ENCODE results near the gene ABHD5. TPM values are rescaled to one million over a fixed set of nuclear protein-coding genes. Genes with fewer than 3 reads are reported as not detected.

ABHD5 gene
- total RNA-seq, 2 donors from 2014 or later: 11.3 to 16.5 TPM

- no peaks in the 10 kb centered on the region for H3K9me3 ChIP-seq (ENCODE audit: control insufficient read depth, low read length, poor library complexity, severe bottlenecking)
- Mint-ChIP-seq H3K4me1 (peaks cover 37% of the 10 kb centered on the region), H3K27me3 (no peaks in the 10 kb centered on the region), H3K4me3 (no peak overlapping the region), H3K27ac (peak overlapping the region; percentile 91), H3K36me3 (ENCODE audit: low read depth) (no peaks in the 10 kb centered on the region)
- no peak for DNase-seq
- no peak for ATAC-seq
These were observed 80.9 kb downstream of the ABHD5 start for GRCh38 chr3:43771610-43772009.

- peak overlapping the region; percentile 58 for H3K4me3 Mint-ChIP-seq
- no peaks in the 10 kb centered on the region for H3K36me3 Mint-ChIP-seq (ENCODE audit: low read depth)
- DNase-seq (no peak), ATAC-seq (peak; percentile 44)
- no peaks in the 10 kb centered on the region for H3K27me3 Mint-ChIP-seq
- peak overlapping the region; percentile 91 for H3K27ac Mint-ChIP-seq
- H3K9me3 ChIP-seq (ENCODE audit: control insufficient read depth, low read length, poor library complexity, severe bottlenecking): no peaks in the 10 kb centered on the region
- peaks cover 34% of the 10 kb centered on the region for H3K4me1 Mint-ChIP-seq
These were observed 82.7 kb downstream of the ABHD5 start for GRCh38 chr3:43773273-43774094.

DNA sequence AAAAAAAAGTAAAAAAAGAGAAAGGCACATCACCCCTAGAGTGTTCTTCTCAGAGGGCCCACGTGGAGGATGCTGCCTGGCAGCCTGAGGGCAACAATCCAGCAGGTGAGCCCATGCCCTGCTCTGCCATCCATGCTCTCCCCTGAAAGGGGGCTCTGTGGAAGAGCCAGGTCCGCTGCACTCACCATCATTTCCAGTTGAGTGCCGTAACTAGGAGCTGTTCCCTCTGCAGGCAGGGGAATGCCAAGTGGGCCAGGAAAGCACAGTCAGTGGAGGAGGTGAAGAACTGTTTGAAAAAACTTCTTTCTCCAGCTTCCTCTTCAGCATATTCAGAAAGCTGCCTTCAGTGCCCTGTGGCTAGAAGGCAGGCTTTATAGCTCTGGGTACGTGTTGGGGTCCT lies 84.1 kb downstream of the ABHD5 start:
- no peak for DNase-seq
- H3K4me1 Mint-ChIP-seq: peaks cover 28% of the 10 kb centered on the region
- no peak overlapping the region for H3K27ac Mint-ChIP-seq
- no peak for ATAC-seq
- H3K36me3 Mint-ChIP-seq (ENCODE audit: low read depth): no peaks in the 10 kb centered on the region
- H3K4me3 Mint-ChIP-seq: no peak overlapping the region
- H3K9me3 ChIP-seq (ENCODE audit: control insufficient read depth, low read length, poor library complexity, severe bottlenecking): no peaks in the 10 kb centered on the region
- no peaks in the 10 kb centered on the region for H3K27me3 Mint-ChIP-seq

- Mint-ChIP-seq H3K27ac (peak overlapping the region; percentile 57), H3K27me3 (no peaks in the 10 kb centered on the region), H3K4me1 (peaks cover 18% of the 10 kb centered on the region), H3K4me3 (no peak overlapping the region), H3K36me3 (ENCODE audit: low read depth) (no peaks in the 10 kb centered on the region)
- ATAC-seq (no peak), DNase-seq (no peak)
- H3K9me3 ChIP-seq (ENCODE audit: control insufficient read depth, low read length, poor library complexity, severe bottlenecking): no peaks in the 10 kb centered on the region
These were observed 85.4 kb downstream of the ABHD5 start for GRCh38 chr3:43776101-43776500.

DNA sequence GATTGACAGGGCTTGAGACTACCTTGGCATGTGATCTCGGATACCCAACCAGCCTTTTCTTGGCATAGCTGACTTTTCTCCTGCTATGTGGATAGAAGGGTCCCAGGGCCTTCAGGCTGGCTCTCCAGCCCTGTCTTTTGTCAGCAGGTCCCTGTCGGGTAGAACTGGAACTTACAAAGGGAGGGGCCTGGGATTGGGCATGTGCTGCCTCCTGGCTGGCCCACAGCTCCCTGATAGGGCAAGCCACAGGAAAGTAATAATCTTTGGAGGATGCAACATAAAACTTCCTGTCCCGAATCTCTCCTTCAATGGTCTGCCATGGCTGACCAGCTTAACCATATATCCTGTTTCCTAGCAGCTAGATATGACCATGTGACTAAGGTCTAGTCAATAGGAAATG lies 89.1 kb downstream of the ABHD5 start:
- Mint-ChIP-seq H3K27me3 (no peaks in the 10 kb centered on the region), H3K4me1 (no peaks in the 10 kb centered on the region), H3K27ac (no peak overlapping the region), H3K36me3 (ENCODE audit: low read depth) (no peaks in the 10 kb centered on the region), H3K4me3 (no peak overlapping the region)
- no peak for DNase-seq
- ATAC-seq: no peak
- H3K9me3 ChIP-seq (ENCODE audit: control insufficient read depth, low read length, poor library complexity, severe bottlenecking): no peaks in the 10 kb centered on the region

DNA sequence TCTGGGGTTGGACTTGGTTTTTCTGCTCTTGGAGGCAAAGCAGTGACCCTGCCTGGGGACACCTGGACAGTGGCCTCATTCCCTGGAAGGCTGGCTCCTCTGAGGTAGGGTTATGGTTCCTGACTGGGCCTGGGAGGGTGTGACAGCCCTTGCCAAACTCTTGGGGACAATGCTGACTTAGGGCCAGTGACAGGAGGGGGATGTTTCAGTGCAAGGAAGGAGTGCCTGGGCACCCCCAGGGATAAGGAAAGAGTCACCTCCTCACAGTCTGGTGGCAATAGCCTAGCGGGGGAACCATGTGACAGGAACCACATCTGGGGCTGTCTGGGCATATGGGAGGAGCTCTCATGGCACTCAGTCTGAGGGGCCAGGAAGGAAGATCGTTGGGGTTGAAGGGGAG lies 91.8 kb downstream of the ABHD5 start:
- no peaks in the 10 kb centered on the region for H3K9me3 ChIP-seq (ENCODE audit: control insufficient read depth, low read length, poor library complexity, severe bottlenecking)
- no peak for ATAC-seq
- H3K36me3 Mint-ChIP-seq (ENCODE audit: low read depth): no peaks in the 10 kb centered on the region
- DNase-seq: no peak
- H3K27ac Mint-ChIP-seq: no peak overlapping the region
- no peak overlapping the region for H3K4me3 Mint-ChIP-seq
- peaks cover 7% of the 10 kb centered on the region for H3K27me3 Mint-ChIP-seq
- H3K4me1 Mint-ChIP-seq: peaks cover 2% of the 10 kb centered on the region

Other genes starting within 250 kb of the ABHD5 start
- gene ANO10, start 68.9 kb upstream of the ABHD5 start, total RNA-seq: 10 to 100 TPM in 1 of 2 donors, 1 to 10 TPM in 1; 8.5 to 11.1 TPM

Measured in T-helper 17 cell (primary cell).